HCT116 (cell line): ENCODE results near the gene PCDHB12. TPM values are rescaled to one million over a fixed set of nuclear protein-coding genes. Genes with fewer than 3 reads are reported as not detected.

Experiments used
- ATAC-seq: fragments of 200-7000 bp; cut with Tn5 transposase; 2 replicates; pipeline ENCODE4 v1.9.1; 2020; ENCODE audit warnings: mild to moderate bottlenecking, moderate library complexity
- BruUV-seq: library from RNA; stranded (reverse); fragments of 400-500 nt; replicated peaks from 2 replicates; lab custom pipeline; 2021; lab: Mats Ljungman, UMichigan
- CTCF ChIA-PET: fragments of 300-600 bp; sonication (Branson Sonifier 250); formaldehyde crosslinking; loops from one replicate; lab custom pipeline; 2021; ENCODE audit warnings: antibody characterized with exemption; lab: Charles Lee
- POLR2A ChIA-PET: fragments of 300-600, 350-600 bp; sonication (Branson Sonifier 250); formaldehyde crosslinking; loops from one replicate; lab custom pipeline; 2021; ENCODE audit warnings: antibody characterized with exemption; lab: Charles Lee
- RAD21 ChIA-PET, 2 experiments: fragments of 300-600 bp; sonication (Branson Sonifier 250); formaldehyde crosslinking; loops; one replicate each; lab custom pipeline; 2023; ENCODE audit warnings: low total read pairs in 2 of 2; ENCODE audit not compliant: uncharacterized antibody in 2 of 2, unreplicated experiment in 2 of 2, low non-redundant PET in 1 of 2; lab: Charles Lee
- DNase-seq: peaks from one replicate; pipeline ENCODE4 v3.0.0-alpha.2; 2010; ENCODE audit warnings: low read depth, low spot score
- H2AFZ ChIP-seq: fragments of 200-600 bp; shearing (Covaris generic), sonication (generic); 2 replicates; pipeline ENCODE4 v1.6.1; 2017; ENCODE audit warnings: low read depth, mixed run types, mixed read lengths, antibody characterized with exemption, low read length; ENCODE audit not compliant: poor library complexity, severe bottlenecking
- H3K27ac ChIP-seq: 2 replicates; pipeline ENCODE4 v1.5.1; 2012; ENCODE audit warnings: low read depth, low read length
- H3K27me3 ChIP-seq: fragments of 200-600 bp; sonication (generic); 2 replicates; pipeline ENCODE4 v1.6.1; 2016; ENCODE audit warnings: mixed run types, low read length, mixed read lengths; ENCODE audit not compliant: insufficient read depth
- H3K36me3 ChIP-seq, 2 experiments: fragments of 200-500 bp in 1 of 2; fragments of 200-600 bp in 1 of 2; sonication (Bioruptor generic) in 1 of 2; sonication (generic) in 1 of 2; 2 replicates each; pipeline versions ENCODE4 v1.5.1 to v1.6.1; 2014 to 2016; ENCODE audit warnings: low read length in 2 of 2, inconsistent platforms in 1 of 2, mixed read lengths in 1 of 2, mixed run types in 1 of 2; ENCODE audit not compliant: insufficient read depth in 2 of 2, control insufficient read depth in 1 of 2
- H3K4me1 ChIP-seq, 2 experiments: fragments of 200-600 bp in 1 of 2; sonication (generic) in 1 of 2; 2 replicates each; pipeline versions ENCODE4 v1.5.1 to v1.6.1; 2012 to 2017; ENCODE audit warnings: low read length in 2 of 2, inconsistent platforms in 1 of 2, mild to moderate bottlenecking in 1 of 2, mixed read lengths in 1 of 2, mixed run types in 1 of 2, moderate library complexity in 1 of 2; ENCODE audit not compliant: insufficient read depth in 2 of 2, control insufficient read depth in 1 of 2
- H3K4me2 ChIP-seq: fragments of 200-600 bp; sonication (generic); 2 replicates; pipeline ENCODE4 v1.6.1; 2017; ENCODE audit warnings: mixed run types, low read length, mixed read lengths
- H3K4me3 ChIP-seq, 2 experiments: fragments of 200-600 bp in 1 of 2; sonication (generic) in 1 of 2; replicated peaks in 1 of 2; 2 replicates each; pipeline ENCODE4 v1.5.1; 2011 to 2016; ENCODE audit warnings: low read length in 2 of 2, control low read depth in 1 of 2, low read depth in 1 of 2, mild to moderate bottlenecking in 1 of 2, mixed read lengths in 1 of 2, mixed run types in 1 of 2
- H3K79me2 ChIP-seq: fragments of 200-600 bp; sonication (generic); 2 replicates; pipeline ENCODE4 v1.6.1; 2017; ENCODE audit warnings: mild to moderate bottlenecking, mixed run types, low read length, moderate library complexity, mixed read lengths; ENCODE audit not compliant: insufficient read depth
- H3K9ac ChIP-seq: fragments of 200-600 bp; sonication (generic); 2 replicates; pipeline ENCODE4 v1.6.1; 2016; ENCODE audit warnings: low read length, mixed read lengths
- H3K9me2 ChIP-seq: fragments of 200-600 bp; sonication (generic), shearing (Covaris generic); 2 replicates; pipeline ENCODE4 v1.6.1; 2017; ENCODE audit warnings: mixed run types, mild to moderate bottlenecking, moderate library complexity; ENCODE audit not compliant: insufficient read depth
- H3K9me3 ChIP-seq, 2 experiments: fragments of 200-500 bp in 1 of 2; fragments of 200-600 bp in 1 of 2; sonication (Bioruptor generic) in 1 of 2; sonication (generic) in 1 of 2; 2 replicates each; pipeline ENCODE4 v1.6.1; 2014 to 2017; ENCODE audit warnings: low read length in 2 of 2, mixed read lengths in 2 of 2, inconsistent platforms in 1 of 2, low read depth in 1 of 2, mild to moderate bottlenecking in 1 of 2, mixed run types in 1 of 2, moderate library complexity in 1 of 2; ENCODE audit not compliant: control insufficient read depth in 1 of 2, insufficient read depth in 1 of 2
- H4K20me1 ChIP-seq: fragments of 200-600 bp; sonication (generic), shearing (Covaris generic); 2 replicates; pipeline ENCODE4 v1.6.1; 2017; ENCODE audit warnings: mixed run types, mild to moderate bottlenecking, moderate library complexity; ENCODE audit not compliant: insufficient read depth
- CEBPB ChIP-seq: IDR thresholded peaks from 2 replicates; pipeline ENCODE4 v1.6.1; 2012; ENCODE audit warnings: low read depth
- FOSL1 ChIP-seq: IDR thresholded peaks from 2 replicates; pipeline ENCODE4 v1.6.1; 2012; ENCODE audit warnings: low read depth
- JUND ChIP-seq: IDR thresholded peaks from 2 replicates; pipeline ENCODE4 v1.6.1; 2012
- POLR2A ChIP-seq: IDR thresholded peaks from 2 replicates; pipeline ENCODE4 v1.7.0; 2011; ENCODE audit warnings: borderline replicate concordance; ENCODE audit not compliant: insufficient read depth, insufficient read length; ENCODE audit errors: extremely low read depth
- POLR2AphosphoS5 ChIP-seq: IDR thresholded peaks from 2 replicates; pipeline ENCODE4 v1.6.1; 2011; ENCODE audit warnings: mild to moderate bottlenecking, low read depth, low read length, moderate library complexity
- SP1 ChIP-seq: IDR thresholded peaks from 2 replicates; pipeline ENCODE4 v1.6.1; 2012; ENCODE audit warnings: low read depth
- TCF7L2 ChIP-seq: IDR thresholded peaks from 2 replicates; pipeline ENCODE4 v1.7.0; 2011; ENCODE audit warnings: borderline replicate concordance, inconsistent platforms; ENCODE audit not compliant: insufficient read depth, insufficient read length; ENCODE audit errors: extremely low read depth
- YY1 ChIP-seq: IDR thresholded peaks from 2 replicates; pipeline ENCODE4 v1.6.1; 2011; ENCODE audit warnings: low read length, low read depth, moderate library complexity, mild to moderate bottlenecking; ENCODE audit not compliant: insufficient replicate concordance; ENCODE audit errors: extremely low read depth
- ZFX ChIP-seq: fragments of 450-650 bp; IDR thresholded peaks from 2 replicates; pipeline ENCODE4 v1.6.1; 2017
- ZNF274 ChIP-seq: fragments of 200-500 bp; sonication (Bioruptor generic); IDR thresholded peaks from 2 replicates; pipeline ENCODE4 v1.6.1; 2014; ENCODE audit warnings: mild to moderate bottlenecking, low read depth, low read length, inconsistent platforms
- intact Hi-C: fragments of 100-400 bp; cut with micrococcal nuclease; formaldehyde crosslinking; loops from 2 replicates; pipeline ENCODE4 v1.10.0; 2022
- total RNA-seq: library from RNA; stranded (reverse); gene quantifications from one replicate; pipeline ENCODE4 v1.2.1, GENCODE V29; 2021; ENCODE audit not compliant: unreplicated experiment
- TF ChIP-seq, protein P1 (sequence below), 3 experiments: fragments of 200-600 bp in 1 of 3; sonication (generic) in 1 of 3; IDR thresholded peaks in 2 of 3; conservative IDR thresholded peaks in 1 of 3; 2 replicates each; pipeline ENCODE4 v1.5.1; 2012 to 2017; ENCODE audit warnings: low read depth in 2 of 3, low read length in 2 of 3, antibody characterized with exemption in 1 of 3, borderline replicate concordance in 1 of 3, control low read depth in 1 of 3, mild to moderate bottlenecking in 1 of 3, mixed read lengths in 1 of 3, mixed run types in 1 of 3, moderate library complexity in 1 of 3; ENCODE audit not compliant: insufficient read depth in 1 of 3
- TF ChIP-seq, protein P2 (sequence below): IDR thresholded peaks from 2 replicates; pipeline ENCODE4 v1.6.1; 2011; ENCODE audit warnings: mild to moderate bottlenecking, low read length, moderate library complexity; ENCODE audit not compliant: insufficient replicate concordance; ENCODE audit errors: extremely low read depth

PCDHB12 gene
- total RNA-seq, 1 experiment from 2014 or later = not detected

DNA sequence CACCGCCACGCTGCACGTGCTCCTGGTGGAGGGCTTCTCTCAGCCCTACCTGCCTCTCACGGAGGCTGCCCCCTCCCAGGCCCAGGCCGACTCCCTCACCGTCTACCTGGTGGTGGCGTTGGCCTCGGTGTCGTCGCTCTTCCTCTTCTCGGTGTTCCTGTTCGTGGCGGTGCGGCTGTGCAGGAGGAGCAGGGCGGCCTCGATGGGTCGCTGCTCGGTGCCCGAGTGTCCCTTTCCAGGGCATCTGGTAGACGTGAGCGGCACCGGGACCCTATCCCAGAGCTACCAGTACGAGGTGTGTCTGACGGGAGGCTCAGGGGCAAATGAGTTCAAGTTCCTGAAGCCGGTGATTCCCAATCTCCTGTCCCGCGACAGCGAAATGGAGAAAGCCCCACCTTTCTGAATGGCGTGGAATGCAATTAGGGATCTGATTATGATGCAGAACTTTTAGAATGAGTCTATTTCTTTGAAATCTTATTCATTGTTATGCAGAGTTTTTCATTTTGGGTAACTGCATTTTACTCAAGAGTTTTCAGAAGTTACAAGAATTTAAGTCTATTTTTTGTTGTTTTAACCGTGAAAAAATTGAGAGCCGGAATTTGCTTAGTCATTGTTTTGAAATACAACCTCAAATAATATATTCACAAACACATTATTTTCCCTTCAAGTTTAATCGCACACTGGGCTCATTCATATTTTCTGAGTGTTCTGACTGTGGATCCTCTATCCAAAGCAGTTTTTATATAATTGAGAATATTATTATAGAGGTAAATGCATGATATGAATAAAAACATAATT is 28.2 kb downstream of the PCDHB12 start:
- H3K9me2 ChIP-seq = no peaks in the 10 kb centered on the region
- H3K79me2 ChIP-seq = no peaks in the 10 kb centered on the region
- H3K4me2 ChIP-seq = no peak overlapping the region
- H3K27me3 ChIP-seq = no peaks in the 10 kb centered on the region
- no peaks in the 10 kb centered on the region for H3K36me3 ChIP-seq
- H3K9ac ChIP-seq = no peak overlapping the region
- CTCF ChIA-PET = no interaction called here
- H2AFZ ChIP-seq = no peak overlapping the region
- no peak for DNase-seq
- RAD21 ChIA-PET = no interaction called here
- no TSS peak for BruUV-seq
- intact Hi-C loops = no loop called here
- no peak for ATAC-seq
- no peaks in the 10 kb centered on the region for H4K20me1 ChIP-seq
- no peak overlapping the region for H3K4me3 ChIP-seq
- H3K4me1 ChIP-seq = no peaks in the 10 kb centered on the region
- POLR2A ChIA-PET = no interaction called here
- TF ChIP-seq TCF7L2 (no peak), CEBPB (no peak), ZFX (no peak), POLR2AphosphoS5 (no peak), FOSL1 (no peak)
- no peak overlapping the region for H3K27ac ChIP-seq
- peaks cover 0 to 6% of the 10 kb centered on the region in 2 experiments; a peak in 2 of 4 replicates for H3K9me3 ChIP-seq

DNA sequence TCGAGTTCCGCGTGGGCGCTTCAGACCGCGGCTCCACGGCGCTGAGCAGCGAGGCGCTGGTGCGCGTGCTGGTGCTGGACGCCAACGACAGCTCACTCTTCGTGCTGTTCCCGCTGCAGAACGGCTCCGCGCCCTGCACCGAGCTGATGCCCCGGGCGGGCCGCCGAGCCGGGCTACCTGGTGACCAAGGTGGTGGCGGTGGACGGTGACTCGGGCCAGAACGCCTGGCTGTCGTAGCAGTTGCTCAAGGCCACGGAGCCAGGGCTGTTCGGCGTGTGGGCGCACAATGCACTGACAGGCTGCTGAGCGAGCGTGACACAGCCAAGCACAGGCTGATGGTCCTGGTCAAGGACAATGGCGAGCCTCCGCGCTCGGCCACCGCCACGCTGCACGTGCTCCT is 33.0 kb downstream of the PCDHB12 start:
- CTCF ChIA-PET = no interaction called here
- TF ChIP-seq POLR2A = no peak
- no peak for TF ChIP-seq YY1
- TF ChIP-seq ZNF274 = no peak
- no peak for TF ChIP-seq SP1
- TF ChIP-seq, protein P1, sequence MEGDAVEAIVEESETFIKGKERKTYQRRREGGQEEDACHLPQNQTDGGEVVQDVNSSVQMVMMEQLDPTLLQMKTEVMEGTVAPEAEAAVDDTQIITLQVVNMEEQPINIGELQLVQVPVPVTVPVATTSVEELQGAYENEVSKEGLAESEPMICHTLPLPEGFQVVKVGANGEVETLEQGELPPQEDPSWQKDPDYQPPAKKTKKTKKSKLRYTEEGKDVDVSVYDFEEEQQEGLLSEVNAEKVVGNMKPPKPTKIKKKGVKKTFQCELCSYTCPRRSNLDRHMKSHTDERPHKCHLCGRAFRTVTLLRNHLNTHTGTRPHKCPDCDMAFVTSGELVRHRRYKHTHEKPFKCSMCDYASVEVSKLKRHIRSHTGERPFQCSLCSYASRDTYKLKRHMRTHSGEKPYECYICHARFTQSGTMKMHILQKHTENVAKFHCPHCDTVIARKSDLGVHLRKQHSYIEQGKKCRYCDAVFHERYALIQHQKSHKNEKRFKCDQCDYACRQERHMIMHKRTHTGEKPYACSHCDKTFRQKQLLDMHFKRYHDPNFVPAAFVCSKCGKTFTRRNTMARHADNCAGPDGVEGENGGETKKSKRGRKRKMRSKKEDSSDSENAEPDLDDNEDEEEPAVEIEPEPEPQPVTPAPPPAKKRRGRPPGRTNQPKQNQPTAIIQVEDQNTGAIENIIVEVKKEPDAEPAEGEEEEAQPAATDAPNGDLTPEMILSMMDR (IDR thresholded peaks at IDR 0.05 in 2 of 3, conservative IDR thresholded peaks at IDR 0.05 in 1 of 3; ENCODE audit: borderline replicate concordance in 1 of 3, insufficient read depth in 1 of 3, low read depth in 2 of 3, low read length in 2 of 3) = no peak
- TF ChIP-seq JUND = no peak
- TF ChIP-seq, protein P2, sequence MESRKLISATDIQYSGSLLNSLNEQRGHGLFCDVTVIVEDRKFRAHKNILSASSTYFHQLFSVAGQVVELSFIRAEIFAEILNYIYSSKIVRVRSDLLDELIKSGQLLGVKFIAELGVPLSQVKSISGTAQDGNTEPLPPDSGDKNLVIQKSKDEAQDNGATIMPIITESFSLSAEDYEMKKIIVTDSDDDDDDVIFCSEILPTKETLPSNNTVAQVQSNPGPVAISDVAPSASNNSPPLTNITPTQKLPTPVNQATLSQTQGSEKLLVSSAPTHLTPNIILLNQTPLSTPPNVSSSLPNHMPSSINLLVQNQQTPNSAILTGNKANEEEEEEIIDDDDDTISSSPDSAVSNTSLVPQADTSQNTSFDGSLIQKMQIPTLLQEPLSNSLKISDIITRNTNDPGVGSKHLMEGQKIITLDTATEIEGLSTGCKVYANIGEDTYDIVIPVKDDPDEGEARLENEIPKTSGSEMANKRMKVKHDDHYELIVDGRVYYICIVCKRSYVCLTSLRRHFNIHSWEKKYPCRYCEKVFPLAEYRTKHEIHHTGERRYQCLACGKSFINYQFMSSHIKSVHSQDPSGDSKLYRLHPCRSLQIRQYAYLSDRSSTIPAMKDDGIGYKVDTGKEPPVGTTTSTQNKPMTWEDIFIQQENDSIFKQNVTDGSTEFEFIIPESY = no peak

More for the DNA sequence above, 33.0 kb downstream of the PCDHB12 start:
- Histone ChIP-seq H3K9ac (no peak overlapping the region), H3K4me1 (no peaks in the 10 kb centered on the region), H3K9me3 (peaks cover 0 to 3% of the 10 kb centered on the region in 2 experiments; a peak in 2 of 4 replicates), H3K4me2 (no peak overlapping the region), H3K4me3 (no peak overlapping the region), H3K9me2 (no peaks in the 10 kb centered on the region), H3K36me3 (no peaks in the 10 kb centered on the region), H3K27ac (no peak overlapping the region), H3K79me2 (no peaks in the 10 kb centered on the region), H2AFZ (no peak overlapping the region), H3K27me3 (no peaks in the 10 kb centered on the region), H4K20me1 (no peaks in the 10 kb centered on the region)
- RAD21 ChIA-PET = no interaction called here
- no TSS peak for BruUV-seq
- DNase-seq (no peak), ATAC-seq (no peak)
- POLR2A ChIA-PET = no interaction called here
- intact Hi-C loops = no loop called here
